Chondrocyte (in vitro differentiated cells): Measurements from ENCODE around the gene SNRNP200. TPM values are rescaled to one million over a fixed set of nuclear protein-coding genes. Genes with fewer than 3 reads are reported as not detected.

Experiments
- DNase-seq: peaks from one replicate; pipeline ENCODE4 v3.0.0; 2021; ENCODE audit warnings: mixed read lengths, low spot score
- H3K27ac Mint-ChIP-seq: one replicate; pipeline ENCODE4 v1.8.0; 2021; ENCODE audit warnings: mild to moderate bottlenecking, moderate library complexity, mixed read lengths; ENCODE audit not compliant: unreplicated experiment
- H3K27me3 Mint-ChIP-seq: 2 replicates; pipeline ENCODE4 v1.8.0; 2021; ENCODE audit warnings: low read depth, mixed read lengths
- H3K36me3 Mint-ChIP-seq: 2 replicates; pipeline ENCODE4 v1.8.0; 2021; ENCODE audit warnings: low read depth, mixed read lengths
- H3K4me1 Mint-ChIP-seq: 2 replicates; pipeline ENCODE4 v1.8.0; 2021; ENCODE audit warnings: low read depth, mild to moderate bottlenecking, mixed read lengths
- H3K4me3 Mint-ChIP-seq: one replicate; pipeline ENCODE4 v1.8.0; 2021; ENCODE audit warnings: mild to moderate bottlenecking, moderate library complexity, mixed read lengths; ENCODE audit not compliant: unreplicated experiment
- H3K9me3 Mint-ChIP-seq: 2 replicates; pipeline ENCODE4 v1.8.0; 2021; ENCODE audit warnings: low read depth, mixed read lengths
- total RNA-seq: library from RNA; stranded (reverse); gene quantifications from 3 replicates; pipeline ENCODE4 v1.2.1, GENCODE V29; 2021
- TF ChIP-seq, protein P1 (sequence below): fragments of 200-600 bp; sonication (generic); IDR thresholded peaks from 2 replicates; pipeline ENCODE4 v1.5.0; 2021; ENCODE audit warnings: antibody characterized with exemption, mild to moderate bottlenecking, moderate library complexity

SNRNP200 gene
- total RNA-seq, 1 donor from 2014 or later, result 82.6 TPM

DNA sequence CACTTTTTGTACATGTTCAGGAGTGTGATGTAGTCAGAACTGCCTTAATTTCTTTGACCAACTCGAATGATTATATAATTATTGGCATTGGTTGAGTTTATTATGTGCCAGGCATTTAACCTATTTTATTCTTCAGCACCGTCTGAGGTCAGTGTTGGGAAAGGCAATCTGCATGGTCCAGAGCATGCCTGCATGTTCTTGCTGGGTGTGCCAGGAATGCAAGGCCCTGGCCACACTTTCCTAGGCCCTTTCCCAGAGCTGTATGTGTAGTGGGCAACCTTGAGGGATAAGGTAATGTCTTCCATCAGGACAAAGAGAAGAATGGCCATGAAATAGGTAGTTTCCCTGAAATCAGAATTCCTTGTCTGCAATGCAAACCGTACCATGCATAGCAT is 9.7 kb upstream of the SNRNP200 start:
- Mint-ChIP-seq H3K27me3 (no peaks in the 10 kb centered on the region), H3K4me3 (no peak overlapping the region), H3K9me3 (no peaks in the 10 kb centered on the region), H3K27ac (no peak overlapping the region), H3K4me1 (peaks cover 13% of the 10 kb centered on the region), H3K36me3 (no peaks in the 10 kb centered on the region)
- TF ChIP-seq, protein P1, sequence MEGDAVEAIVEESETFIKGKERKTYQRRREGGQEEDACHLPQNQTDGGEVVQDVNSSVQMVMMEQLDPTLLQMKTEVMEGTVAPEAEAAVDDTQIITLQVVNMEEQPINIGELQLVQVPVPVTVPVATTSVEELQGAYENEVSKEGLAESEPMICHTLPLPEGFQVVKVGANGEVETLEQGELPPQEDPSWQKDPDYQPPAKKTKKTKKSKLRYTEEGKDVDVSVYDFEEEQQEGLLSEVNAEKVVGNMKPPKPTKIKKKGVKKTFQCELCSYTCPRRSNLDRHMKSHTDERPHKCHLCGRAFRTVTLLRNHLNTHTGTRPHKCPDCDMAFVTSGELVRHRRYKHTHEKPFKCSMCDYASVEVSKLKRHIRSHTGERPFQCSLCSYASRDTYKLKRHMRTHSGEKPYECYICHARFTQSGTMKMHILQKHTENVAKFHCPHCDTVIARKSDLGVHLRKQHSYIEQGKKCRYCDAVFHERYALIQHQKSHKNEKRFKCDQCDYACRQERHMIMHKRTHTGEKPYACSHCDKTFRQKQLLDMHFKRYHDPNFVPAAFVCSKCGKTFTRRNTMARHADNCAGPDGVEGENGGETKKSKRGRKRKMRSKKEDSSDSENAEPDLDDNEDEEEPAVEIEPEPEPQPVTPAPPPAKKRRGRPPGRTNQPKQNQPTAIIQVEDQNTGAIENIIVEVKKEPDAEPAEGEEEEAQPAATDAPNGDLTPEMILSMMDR, result no peak
- DNase-seq, result no peak

DNA sequence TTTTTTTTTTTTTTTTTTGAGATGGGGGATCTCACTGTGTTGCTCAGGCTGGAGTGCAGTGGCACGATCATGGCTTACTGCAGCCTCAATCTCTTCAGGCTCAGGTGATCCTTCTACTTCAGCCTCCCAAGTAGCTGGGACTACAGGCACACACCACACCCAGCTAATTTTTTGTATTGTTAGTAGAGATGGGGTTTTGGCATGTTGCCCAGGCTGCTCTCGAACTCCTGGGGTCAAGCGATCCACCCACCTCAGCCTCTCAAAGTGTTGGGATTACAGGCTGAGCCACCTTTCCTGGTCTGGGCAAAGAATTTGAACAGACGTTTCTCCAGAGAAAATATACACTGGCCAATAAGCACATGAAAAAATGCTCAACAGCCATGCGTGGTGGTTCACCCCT is 2.9 kb upstream of the SNRNP200 start:
- Mint-ChIP-seq H3K4me3 (no peak overlapping the region), H3K27me3 (no peaks in the 10 kb centered on the region), H3K9me3 (no peaks in the 10 kb centered on the region), H3K27ac (no peak overlapping the region), H3K36me3 (peaks cover 2% of the 10 kb centered on the region), H3K4me1 (peaks cover 27% of the 10 kb centered on the region)
- DNase-seq, result no peak
- TF ChIP-seq, protein P1, result no peak

GRCh38 chr2:96306370-96306769 is 1.0 kb upstream of the SNRNP200 start:
- TF ChIP-seq, protein P1, result no peak
- Mint-ChIP-seq H3K4me1 (peaks cover 36% of the 10 kb centered on the region), H3K36me3 (peaks cover 16% of the 10 kb centered on the region)

DNA sequence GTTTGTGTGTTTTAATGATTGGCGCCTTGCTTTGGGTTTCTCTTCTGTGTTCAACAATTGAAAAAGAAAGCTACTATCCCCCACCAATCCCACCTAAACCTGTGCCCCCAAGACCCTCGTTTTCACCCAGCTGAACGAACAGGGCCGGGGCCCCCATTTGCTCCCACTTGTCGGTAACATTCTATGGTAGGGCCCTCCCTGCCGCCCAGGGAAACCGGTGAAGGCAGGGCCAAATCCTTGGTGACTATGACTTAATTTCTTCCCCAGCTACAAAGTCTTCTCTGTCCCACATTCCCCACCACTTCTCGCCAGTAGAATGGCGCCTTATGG is 598 bp upstream of the SNRNP200 start:
- TF ChIP-seq, protein P1, result no peak
- H3K27ac Mint-ChIP-seq, result peak overlapping the region; percentile 96
- H3K36me3 Mint-ChIP-seq, result peaks cover 19% of the 10 kb centered on the region
- no peaks in the 10 kb centered on the region for H3K27me3 Mint-ChIP-seq
- H3K4me3 Mint-ChIP-seq, result peak overlapping the region; percentile 99
- peak; percentile 39 for DNase-seq
- no peaks in the 10 kb centered on the region for H3K9me3 Mint-ChIP-seq
- H3K4me1 Mint-ChIP-seq, result peaks cover 36% of the 10 kb centered on the region

More at GRCh38 chr2:96306370-96306769, 1.0 kb upstream of the SNRNP200 start:
- peak overlapping the region; percentile 96 for H3K27ac Mint-ChIP-seq
- no peak for DNase-seq
- H3K27me3 Mint-ChIP-seq, result no peaks in the 10 kb centered on the region
- no peaks in the 10 kb centered on the region for H3K9me3 Mint-ChIP-seq
- H3K4me3 Mint-ChIP-seq, result peak overlapping the region; percentile 99

DNA sequence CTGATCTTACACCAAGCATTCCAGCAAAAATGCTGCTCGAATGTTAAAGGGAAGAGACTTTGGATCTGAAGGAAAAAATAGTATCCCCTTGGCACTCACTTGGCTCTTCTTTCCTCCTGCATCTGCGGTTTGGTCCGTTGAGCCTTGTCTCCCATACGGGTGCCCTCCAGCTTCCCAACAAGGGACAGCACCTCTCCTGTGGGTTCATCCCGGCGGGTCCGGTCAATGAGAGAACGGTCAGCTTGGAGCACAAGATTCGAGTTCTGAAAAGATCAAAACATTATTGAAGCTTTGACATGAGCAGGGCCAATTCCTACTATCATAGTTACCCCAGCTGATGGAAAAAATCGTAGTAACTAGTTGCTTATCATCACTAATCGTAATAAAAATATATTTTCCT is 740 bp downstream of the SNRNP200 start:
- TF ChIP-seq, protein P1, result no peak
- no peaks in the 10 kb centered on the region for H3K9me3 Mint-ChIP-seq
- peak overlapping the region; percentile 99 for H3K4me3 Mint-ChIP-seq
- no peaks in the 10 kb centered on the region for H3K27me3 Mint-ChIP-seq
- peaks cover 19% of the 10 kb centered on the region for H3K36me3 Mint-ChIP-seq
- H3K27ac Mint-ChIP-seq, result peak overlapping the region; percentile 57
- peak; percentile 59 for DNase-seq
- peaks cover 36% of the 10 kb centered on the region for H3K4me1 Mint-ChIP-seq
